ENCODE data around the gene KCND1. TPM values are rescaled to one million over a fixed set of nuclear protein-coding genes. Genes with fewer than 3 reads are reported as not detected.
"Not testable (repeated sequence)": the region's sequence is repeated elsewhere in the genome, so short reads cannot be mapped to it uniquely, and the experiment has no call there.

KCND1 gene
- total and polyA plus RNA-seq, 2 experiments from 2014 or later = 2.7 to 5.6 TPM

DNA sequence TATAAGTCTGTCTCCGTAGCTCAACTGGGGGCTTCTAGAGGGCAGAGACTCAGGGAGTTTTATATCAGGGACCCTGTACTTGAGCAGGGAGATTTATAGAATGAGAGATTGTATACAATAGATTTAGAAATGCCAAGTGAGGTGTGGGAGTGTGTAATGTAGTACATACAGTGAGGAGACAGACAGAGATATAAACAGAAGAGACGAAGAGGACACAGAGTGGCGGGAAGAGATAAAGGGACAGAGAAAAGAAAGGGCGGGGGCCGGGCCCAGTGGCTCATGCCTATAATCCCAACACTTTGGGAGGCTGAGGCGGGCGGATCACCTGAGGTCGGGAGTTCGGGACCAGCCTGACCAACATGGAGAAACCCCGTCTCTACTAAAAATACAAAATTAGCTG, 8.7 kb upstream of the KCND1 start:
- not testable (repeated sequence) for H3K4me1 ChIP-seq (ENCODE audit: insufficient read depth); H4K20me1 ChIP-seq (replicated peaks; ENCODE audit: insufficient read depth); H3K36me3 ChIP-seq (ENCODE audit: insufficient read depth); H3K9me2 ChIP-seq (ENCODE audit: insufficient read depth); H3K27ac Mint-ChIP-seq; H3K4me3 Mint-ChIP-seq; DNase-seq (ENCODE audit: low spot score); H3K4me2 ChIP-seq; ATAC-seq; H3K4me1 Mint-ChIP-seq; H3K27me3 Mint-ChIP-seq (ENCODE audit: insufficient read depth, low read depth, poor library complexity); H3K79me2 ChIP-seq (replicated peaks; ENCODE audit: insufficient read depth); H3F3A ChIP-seq (replicated peaks; ENCODE audit: low read depth); H3K27me3 ChIP-seq (ENCODE audit: insufficient read depth); H3K9me3 Mint-ChIP-seq; H3K27ac ChIP-seq (ENCODE audit: low read depth); H3K4me3 ChIP-seq; H2AFZ ChIP-seq
- peaks cover 78% of the 10 kb centered on the region for H3K36me3 Mint-ChIP-seq (ENCODE audit: low read depth)

- Histone ChIP-seq H3K27me3 (ENCODE audit: insufficient read depth) (no peaks in the 10 kb centered on the region), H3K4me3 (no peak overlapping the region), H3K27ac (ENCODE audit: low read depth) (no peak overlapping the region), H3K4me2 (no peak overlapping the region), H3K36me3 (ENCODE audit: insufficient read depth) (peaks cover 4% of the 10 kb centered on the region; the same call in 1 of the 2 replicates), H3K4me1 (ENCODE audit: insufficient read depth) (no peaks in the 10 kb centered on the region), H3K79me2 (replicated peaks; ENCODE audit: insufficient read depth) (no peaks in the 10 kb centered on the region), H3F3A (replicated peaks; ENCODE audit: low read depth) (no peaks in the 10 kb centered on the region), H3K9me2 (ENCODE audit: insufficient read depth) (no peaks in the 10 kb centered on the region), H2AFZ (no peak overlapping the region), H4K20me1 (replicated peaks; ENCODE audit: insufficient read depth) (no peaks in the 10 kb centered on the region)
- Mint-ChIP-seq H3K4me1 (peaks cover under 1% of the 10 kb centered on the region; the same call in 2 of the 3 replicates), H3K4me3 (no peak overlapping the region), H3K27ac (no peak overlapping the region), H3K9me3 (no peaks in the 10 kb centered on the region; the same call in 1 of the 3 replicates), H3K36me3 (ENCODE audit: low read depth) (peaks cover 74% of the 10 kb centered on the region), H3K27me3 (ENCODE audit: insufficient read depth, low read depth, poor library complexity) (peaks cover 2% of the 10 kb centered on the region)
- ATAC-seq (no peak), DNase-seq (ENCODE audit: low spot score) (no peak)
- TF ChIP-seq CREB1 (CRISPR knock-in tag; IDR thresholded peaks at IDR 0.05; ENCODE audit: low read depth) = no peak
- TF ChIP-seq ZNF114 (CRISPR knock-in tag; IDR thresholded peaks at IDR 0.05) = no peak
- TF ChIP-seq, protein P1, sequence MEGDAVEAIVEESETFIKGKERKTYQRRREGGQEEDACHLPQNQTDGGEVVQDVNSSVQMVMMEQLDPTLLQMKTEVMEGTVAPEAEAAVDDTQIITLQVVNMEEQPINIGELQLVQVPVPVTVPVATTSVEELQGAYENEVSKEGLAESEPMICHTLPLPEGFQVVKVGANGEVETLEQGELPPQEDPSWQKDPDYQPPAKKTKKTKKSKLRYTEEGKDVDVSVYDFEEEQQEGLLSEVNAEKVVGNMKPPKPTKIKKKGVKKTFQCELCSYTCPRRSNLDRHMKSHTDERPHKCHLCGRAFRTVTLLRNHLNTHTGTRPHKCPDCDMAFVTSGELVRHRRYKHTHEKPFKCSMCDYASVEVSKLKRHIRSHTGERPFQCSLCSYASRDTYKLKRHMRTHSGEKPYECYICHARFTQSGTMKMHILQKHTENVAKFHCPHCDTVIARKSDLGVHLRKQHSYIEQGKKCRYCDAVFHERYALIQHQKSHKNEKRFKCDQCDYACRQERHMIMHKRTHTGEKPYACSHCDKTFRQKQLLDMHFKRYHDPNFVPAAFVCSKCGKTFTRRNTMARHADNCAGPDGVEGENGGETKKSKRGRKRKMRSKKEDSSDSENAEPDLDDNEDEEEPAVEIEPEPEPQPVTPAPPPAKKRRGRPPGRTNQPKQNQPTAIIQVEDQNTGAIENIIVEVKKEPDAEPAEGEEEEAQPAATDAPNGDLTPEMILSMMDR (conservative IDR thresholded peaks at IDR 0.05; ENCODE audit: low read depth in 2 of 2) = no peak
- no peak for TF ChIP-seq ZNF462 (CRISPR knock-in tag; IDR thresholded peaks at IDR 0.05)
- no peak for TF ChIP-seq NANOG (IDR thresholded peaks at IDR 0.05; ENCODE audit: borderline replicate concordance)
- no peak for TF ChIP-seq REST (IDR thresholded peaks at IDR 0.05; ENCODE audit: unreplicated experiment)
- TF ChIP-seq STAT1 (IDR thresholded peaks at IDR 0.05; ENCODE audit: unreplicated experiment) = no peak
- no peak for TF ChIP-seq JUNB (IDR thresholded peaks at IDR 0.05; ENCODE audit: unreplicated experiment)
- no peak for TF ChIP-seq POLR2AphosphoS5 (IDR thresholded peaks at IDR 0.05; ENCODE audit: low read depth)
- TF ChIP-seq ZNF331 (CRISPR knock-in tag; IDR thresholded peaks at IDR 0.05; ENCODE audit: low read depth) = no peak
- no peak for TF ChIP-seq EZH2phosphoT487 (IDR thresholded peaks at IDR 0.05; ENCODE audit: unreplicated experiment)
Measured at GRCh38 chrX:48978226-48978625, 6.6 kb upstream of the KCND1 start.
